HG03060 (cell line): ENCODE data around the gene SPSB3.

Experiments used
- ATAC-seq: cut with Tn5 transposase; IDR thresholded peaks from one replicate; pipeline ENCODE4 v1.9.1; 2021; ENCODE audit warnings: low read depth, moderate number of reproducible peaks; ENCODE audit not compliant: unreplicated experiment

Gene SPSB3

GRCh38 chr16:1775846-1776671 is 6.3 kb downstream of the SPSB3 start:
- ATAC-seq = no peak

GRCh38 chr16:1775006-1775845 is 7.1 kb downstream of the SPSB3 start:
- ATAC-seq = no peak

- ATAC-seq = no peak
Measured at GRCh38 chr16:1774448-1774780, 8.0 kb downstream of the SPSB3 start.

- no peak for ATAC-seq
Measured at GRCh38 chr16:1773703-1774447, 8.5 kb downstream of the SPSB3 start.

- ATAC-seq = no peak
Measured at GRCh38 chr16:1772908-1773702, 9.3 kb downstream of the SPSB3 start, which contains the start of gene MRPS34. Gene MRPS34 (minus strand): TSS chr16:1773134. CDS start chr16:1773119, 15 bp downstream.

GRCh38 chr16:1772362-1772907 is 9.9 kb downstream of the SPSB3 start, which contains the start of gene EME2:
Gene EME2 (plus strand): TSS chr16:1772810. CDS start chr16:1773228, 418 bp downstream.
- no peak for ATAC-seq

- ATAC-seq = no peak
Measured at GRCh38 chr16:1771864-1772361, 10.5 kb downstream of the SPSB3 start.

- no peak for ATAC-seq
Measured at GRCh38 chr16:1771188-1771863, 11.0 kb downstream of the SPSB3 start, which contains the start of gene NME3. Gene NME3 (minus strand): TSS chr16:1771543. CDS start chr16:1771534, 9 bp downstream.

GRCh38 chr16:1770328-1771187 is 11.8 kb downstream of the SPSB3 start:
- no peak for ATAC-seq

- no peak for ATAC-seq
Measured at GRCh38 chr16:1769402-1770300, 12.7 kb downstream of the SPSB3 start.

GRCh38 chr16:1768767-1769401 is 13.5 kb downstream of the SPSB3 start:
- no peak for ATAC-seq

- no peak for ATAC-seq
Measured at GRCh38 chr16:1768061-1768766, 14.2 kb downstream of the SPSB3 start.

- no peak for ATAC-seq
Measured at GRCh38 chr16:1767116-1767994, 15.0 kb downstream of the SPSB3 start.

- ATAC-seq = no peak
Measured at GRCh38 chr16:1766701-1767100, 15.7 kb downstream of the SPSB3 start.

GRCh38 chr16:1766231-1766630 is 16.1 kb downstream of the SPSB3 start:
- ATAC-seq = no peak
